ENCODE data around the gene TMPRSS11D. TPM values are rescaled to one million over a fixed set of nuclear protein-coding genes. Genes with fewer than 3 reads are reported as not detected.
A peak's percentile ranks its signal among the peaks of the same experiment; 100 is the strongest.

TMPRSS11D gene
- total and polyA plus RNA-seq, 7 donors = 0.10 TPM; not detected in 6

DNA sequence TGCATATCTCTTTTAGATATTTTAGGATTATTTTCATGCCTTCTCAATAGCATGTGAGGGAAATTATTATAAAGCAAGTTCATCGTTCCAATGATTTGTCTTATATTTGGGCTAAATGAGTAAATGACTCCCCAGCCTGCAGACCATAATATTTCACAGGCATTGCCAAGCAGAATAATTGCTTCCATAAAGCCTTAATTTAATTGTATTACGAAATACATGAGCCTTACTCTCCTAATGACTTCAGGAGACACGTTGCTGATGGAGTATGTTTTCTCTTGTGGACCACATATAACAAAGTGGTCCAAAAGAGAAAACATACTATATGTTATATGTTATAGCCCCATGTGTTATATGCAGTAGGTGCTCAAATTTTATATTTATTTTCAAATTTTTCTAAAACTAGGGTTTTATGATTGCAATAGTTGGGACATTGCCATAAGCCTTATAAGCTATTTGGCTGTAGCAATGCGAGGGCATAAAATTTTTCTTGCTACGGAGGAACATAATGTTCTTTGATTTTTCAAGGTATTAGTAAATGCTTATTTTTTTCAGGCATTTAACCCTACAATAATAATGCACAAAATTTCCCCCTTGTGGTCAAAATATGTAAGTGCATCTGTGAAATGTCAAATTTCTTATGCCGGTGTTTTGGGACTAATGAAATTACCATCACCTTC lies 26.2 kb upstream of the TMPRSS11D start:
- ATAC-seq (no peak), DNase-seq (no peak)
- no peaks in the 10 kb centered on the region for H3K27me3 ChIP-seq (ENCODE audit: insufficient read depth in 3 of 3, low read length in 2 of 3)
- TF ChIP-seq, protein P1, sequence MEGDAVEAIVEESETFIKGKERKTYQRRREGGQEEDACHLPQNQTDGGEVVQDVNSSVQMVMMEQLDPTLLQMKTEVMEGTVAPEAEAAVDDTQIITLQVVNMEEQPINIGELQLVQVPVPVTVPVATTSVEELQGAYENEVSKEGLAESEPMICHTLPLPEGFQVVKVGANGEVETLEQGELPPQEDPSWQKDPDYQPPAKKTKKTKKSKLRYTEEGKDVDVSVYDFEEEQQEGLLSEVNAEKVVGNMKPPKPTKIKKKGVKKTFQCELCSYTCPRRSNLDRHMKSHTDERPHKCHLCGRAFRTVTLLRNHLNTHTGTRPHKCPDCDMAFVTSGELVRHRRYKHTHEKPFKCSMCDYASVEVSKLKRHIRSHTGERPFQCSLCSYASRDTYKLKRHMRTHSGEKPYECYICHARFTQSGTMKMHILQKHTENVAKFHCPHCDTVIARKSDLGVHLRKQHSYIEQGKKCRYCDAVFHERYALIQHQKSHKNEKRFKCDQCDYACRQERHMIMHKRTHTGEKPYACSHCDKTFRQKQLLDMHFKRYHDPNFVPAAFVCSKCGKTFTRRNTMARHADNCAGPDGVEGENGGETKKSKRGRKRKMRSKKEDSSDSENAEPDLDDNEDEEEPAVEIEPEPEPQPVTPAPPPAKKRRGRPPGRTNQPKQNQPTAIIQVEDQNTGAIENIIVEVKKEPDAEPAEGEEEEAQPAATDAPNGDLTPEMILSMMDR (IDR thresholded peaks at IDR 0.05) = peak; percentile 45
- 28 to 39% (median 37%) methylated on average over 6 of the region's 6 CpGs for WGBS, 3 donors
- H3K36me3 ChIP-seq (ENCODE audit: insufficient read depth in 1 of 2, low read depth in 1 of 2) = no peaks in the 10 kb centered on the region
- intact Hi-C loops (cut with DNase I) = no loop called here
- no peak overlapping the region for H3K27ac ChIP-seq
- no peak overlapping the region for H3K4me3 ChIP-seq
- no peaks in the 10 kb centered on the region for H3K4me1 ChIP-seq
- H3K9me3 ChIP-seq = no peaks in the 10 kb centered on the region

DNA sequence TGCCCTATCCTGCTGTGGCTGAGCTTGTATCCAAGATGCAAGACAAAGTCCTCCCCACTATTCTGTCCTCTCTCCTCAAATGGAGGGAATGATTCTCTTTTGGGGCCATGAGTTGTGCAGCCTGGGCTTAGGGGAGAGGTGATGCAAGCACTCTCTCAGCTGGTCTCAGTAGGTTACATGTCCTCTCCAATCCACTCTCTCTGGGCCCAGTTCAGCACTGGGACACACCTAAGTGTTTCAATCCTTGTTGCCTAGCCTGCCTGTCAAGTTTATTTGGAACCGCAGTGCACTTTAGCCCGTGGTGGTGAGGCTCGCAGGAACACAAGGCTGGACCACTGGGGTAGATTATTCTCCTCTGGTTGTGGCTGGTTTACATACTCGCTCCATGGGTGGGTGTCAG lies 23.8 kb upstream of the TMPRSS11D start:
- DNase-seq (no peak), ATAC-seq (no peak)
- Histone ChIP-seq H3K9me3 (no peaks in the 10 kb centered on the region), H3K36me3 (ENCODE audit: insufficient read depth in 1 of 2, low read depth in 1 of 2) (no peaks in the 10 kb centered on the region), H3K4me1 (no peaks in the 10 kb centered on the region), H3K4me3 (no peak overlapping the region), H3K27me3 (ENCODE audit: insufficient read depth in 3 of 3, low read length in 2 of 3) (no peaks in the 10 kb centered on the region), H3K27ac (no peak overlapping the region)
- TF ChIP-seq, protein P1 (IDR thresholded peaks at IDR 0.05) = no peak
- WGBS, 3 donors = 89 to 92% (median 92%) methylated on average over 4 of the region's 4 CpGs
- intact Hi-C loops (cut with DNase I) = no loop called here

DNA sequence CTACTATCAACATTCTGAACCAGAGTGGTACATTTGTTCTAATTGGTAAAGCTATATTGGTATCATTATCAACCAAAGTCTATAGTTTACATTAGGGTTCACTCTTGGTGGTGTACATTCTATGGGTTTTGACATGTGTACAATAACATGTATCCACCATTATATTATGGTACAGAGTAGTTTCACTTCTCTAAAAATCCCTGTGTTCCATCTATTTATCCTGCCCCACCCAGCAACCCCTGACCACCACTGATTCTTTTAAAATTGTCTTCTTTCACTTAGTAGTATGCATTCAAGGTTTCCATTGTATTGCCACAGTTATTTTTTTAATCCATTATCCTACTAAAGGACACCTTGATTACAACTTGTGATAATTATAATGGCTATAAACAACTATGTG lies 15.3 kb upstream of the TMPRSS11D start:
- ATAC-seq = no peak
- Histone ChIP-seq H3K4me1 (no peaks in the 10 kb centered on the region), H3K27me3 (ENCODE audit: insufficient read depth in 3 of 3, low read length in 2 of 3) (no peaks in the 10 kb centered on the region), H3K27ac (no peak overlapping the region), H3K36me3 (ENCODE audit: insufficient read depth in 1 of 2, low read depth in 1 of 2) (no peaks in the 10 kb centered on the region), H3K9me3 (no peaks in the 10 kb centered on the region), H3K4me3 (no peak overlapping the region)
- TF ChIP-seq, protein P1 (IDR thresholded peaks at IDR 0.05) = no peak
- no peak for DNase-seq
- intact Hi-C loops (cut with DNase I) = no loop called here

DNA sequence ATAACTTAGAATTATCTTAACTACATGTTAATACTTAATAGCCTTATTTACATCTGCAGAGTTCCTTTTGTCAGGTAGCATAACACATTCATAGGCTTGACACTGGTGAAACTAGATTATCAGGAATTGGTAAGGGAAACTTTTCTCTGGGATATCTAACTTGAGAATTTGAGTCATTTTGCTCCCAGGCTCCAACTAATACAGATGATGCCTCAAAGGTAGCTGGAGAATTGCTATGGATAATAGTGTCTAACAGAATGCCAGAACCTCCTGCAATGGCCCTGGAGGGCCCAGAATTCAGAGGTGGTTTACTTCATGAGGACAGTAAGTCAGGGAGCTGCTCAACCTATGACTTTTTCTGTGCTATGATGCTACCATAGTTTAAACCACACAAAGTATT lies 13.9 kb upstream of the TMPRSS11D start:
- DNase-seq = no peak
- H3K9me3 ChIP-seq = no peaks in the 10 kb centered on the region
- no peak overlapping the region for H3K27ac ChIP-seq
- no peaks in the 10 kb centered on the region for H3K27me3 ChIP-seq (ENCODE audit: insufficient read depth in 3 of 3, low read length in 2 of 3)
- intact Hi-C loops (cut with DNase I) = no loop called here
- no peaks in the 10 kb centered on the region for H3K36me3 ChIP-seq (ENCODE audit: insufficient read depth in 1 of 2, low read depth in 1 of 2)
- no peaks in the 10 kb centered on the region for H3K4me1 ChIP-seq
- no peak for ATAC-seq
- TF ChIP-seq, protein P1 (IDR thresholded peaks at IDR 0.05) = no peak
- H3K4me3 ChIP-seq = no peak overlapping the region

DNA sequence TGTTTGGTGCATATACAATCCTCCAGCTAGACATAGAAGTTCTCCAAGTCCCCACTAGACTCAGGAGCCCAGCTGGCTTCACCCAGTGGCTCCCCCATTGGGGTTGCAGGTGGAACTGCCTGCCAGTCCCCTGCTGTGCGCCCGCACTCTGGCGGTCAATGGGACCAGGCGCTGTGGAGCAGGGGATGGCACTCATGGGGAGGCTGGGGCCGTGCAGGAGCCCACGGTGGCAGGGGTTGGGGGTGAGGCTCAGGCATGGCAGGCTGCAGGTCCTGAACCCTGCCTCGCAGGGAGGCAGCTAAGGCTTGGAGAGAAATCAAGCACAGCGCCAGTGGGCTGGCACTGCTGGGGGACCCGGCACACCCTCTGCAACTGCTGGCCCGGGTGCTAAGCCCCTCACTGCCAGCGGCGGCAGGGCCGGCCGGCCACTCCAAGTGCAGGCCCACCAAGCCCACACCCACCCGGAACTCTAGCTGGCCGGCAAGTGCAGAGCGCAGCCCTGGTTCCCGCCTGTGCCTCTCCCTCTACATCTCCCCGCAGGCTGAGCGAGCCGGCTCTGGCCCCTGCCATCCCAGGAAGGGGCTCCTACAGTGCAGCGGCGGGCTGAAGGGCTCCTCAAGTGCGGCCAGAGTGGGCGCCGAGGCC lies 12.7 kb upstream of the TMPRSS11D start:
- WGBS, 3 donors = 92 to 99% (median 94%) methylated on average over 21 to 26 of the region's 26 CpGs
- no peak for ATAC-seq

More for the DNA sequence above, 12.7 kb upstream of the TMPRSS11D start:
- Histone ChIP-seq H3K36me3 (ENCODE audit: insufficient read depth in 1 of 2, low read depth in 1 of 2) (no peaks in the 10 kb centered on the region), H3K27ac (no peak overlapping the region), H3K27me3 (ENCODE audit: insufficient read depth in 3 of 3, low read length in 2 of 3) (no peaks in the 10 kb centered on the region), H3K4me3 (no peak overlapping the region), H3K4me1 (no peaks in the 10 kb centered on the region), H3K9me3 (no peaks in the 10 kb centered on the region)
- TF ChIP-seq, protein P1 (IDR thresholded peaks at IDR 0.05) = no peak
- DNase-seq = no peak
- intact Hi-C loops (cut with DNase I) = no loop called here

All from psoas muscle (tissue), 8 donors.